HEK293T (cell line): Measurements from ENCODE around the gene WDR93.

Experiments used
- ARNT ChIP-seq: fragments of 450-650 bp; IDR thresholded peaks from 2 replicates; pipeline ENCODE4 v1.6.1; 2017; ENCODE audit warnings: mild to moderate bottlenecking
- BHLHE40 ChIP-seq: fragments of 450-650 bp; IDR thresholded peaks from 2 replicates; pipeline ENCODE4 v1.6.1; 2016; ENCODE audit warnings: mild to moderate bottlenecking, moderate library complexity, borderline replicate concordance
- CTBP1 ChIP-seq: fragments of 450-650 bp; IDR thresholded peaks from 2 replicates; pipeline ENCODE4 v1.6.1; 2016; ENCODE audit warnings: borderline replicate concordance
- FOXA1 ChIP-seq: fragments of 450-650 bp; IDR thresholded peaks from 2 replicates; pipeline ENCODE4 v1.6.1; 2016; ENCODE audit warnings: mild to moderate bottlenecking
- ZNF384 ChIP-seq: fragments of 450-650 bp; IDR thresholded peaks from 2 replicates; pipeline ENCODE4 v1.6.1; 2016

- TF ChIP-seq ARNT (no peak), FOXA1 (no peak), ZNF384 (no peak), CTBP1 (no peak), BHLHE40 (no peak)
These were observed 23.0 kb upstream of the WDR93 start for GRCh38 chr15:89667706-89667960.
